Fibroblast of the aortic adventitia (primary cell): ENCODE measurements around the gene TMCO2. TPM values are rescaled to one million over a fixed set of nuclear protein-coding genes. Genes with fewer than 3 reads are reported as not detected.

Experiments used
- DNase-seq: peaks from one replicate; pipeline ENCODE4 v3.0.0-alpha.2; 2010; ENCODE audit warnings: low read depth
- H3K4me3 ChIP-seq: 2 replicates; pipeline ENCODE4 v1.5.1; 2011; ENCODE audit warnings: low read depth, mild to moderate bottlenecking, control low read depth, low read length, moderate library complexity
- CTCF ChIP-seq: IDR thresholded peaks from 2 replicates; pipeline ENCODE4 v1.5.1; 2011; ENCODE audit warnings: mild to moderate bottlenecking, low read length, control low read depth, inconsistent platforms; ENCODE audit not compliant: insufficient read depth
- total RNA-seq: library from RNA; depleted of rRNA; stranded (reverse); fragments of >200 nt; gene quantifications from 2 replicates; pipeline ENCODE4 v1.2.3, GENCODE V29; 2012; ENCODE audit warnings: low replicate concordance

TMCO2 gene
- total RNA-seq, 1 donor: not detected

DNA sequence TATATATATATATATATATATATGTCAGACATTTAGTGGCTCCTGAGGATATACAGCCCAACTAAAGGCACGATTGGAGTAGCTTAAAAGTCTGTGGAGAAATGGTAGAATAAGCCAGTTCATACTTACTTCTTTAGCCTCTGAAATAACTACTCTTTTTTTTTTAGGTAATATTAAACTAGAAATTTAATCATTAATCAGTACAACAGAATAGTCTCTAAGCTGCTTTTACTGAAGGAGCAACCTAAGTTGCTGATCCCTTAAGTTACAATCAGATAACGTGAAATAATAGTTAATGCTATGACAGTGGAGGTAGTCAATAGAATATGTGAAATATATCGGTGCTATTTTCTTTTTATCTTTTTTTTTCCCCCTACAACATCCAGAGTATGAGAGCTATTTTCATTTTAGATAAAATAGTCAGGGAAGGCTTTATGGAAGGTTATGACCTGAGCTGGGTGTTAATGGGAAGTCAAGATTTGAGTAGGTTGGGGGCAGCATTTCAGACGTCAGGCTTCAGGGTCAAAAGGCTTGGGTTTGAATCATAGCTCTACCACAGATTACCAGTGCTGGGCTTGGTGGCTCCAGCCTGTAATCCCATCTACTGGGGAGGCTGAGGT is 25.9 kb downstream of the TMCO2 start:
- DNase-seq: no peak
- TF ChIP-seq CTCF: no peak
- H3K4me3 ChIP-seq: no peak overlapping the region

- no peak for TF ChIP-seq CTCF
- no peak for DNase-seq
- H3K4me3 ChIP-seq: no peak overlapping the region
Observed at GRCh38 chr1:40274331-40274730, 26.6 kb downstream of the TMCO2 start.

DNA sequence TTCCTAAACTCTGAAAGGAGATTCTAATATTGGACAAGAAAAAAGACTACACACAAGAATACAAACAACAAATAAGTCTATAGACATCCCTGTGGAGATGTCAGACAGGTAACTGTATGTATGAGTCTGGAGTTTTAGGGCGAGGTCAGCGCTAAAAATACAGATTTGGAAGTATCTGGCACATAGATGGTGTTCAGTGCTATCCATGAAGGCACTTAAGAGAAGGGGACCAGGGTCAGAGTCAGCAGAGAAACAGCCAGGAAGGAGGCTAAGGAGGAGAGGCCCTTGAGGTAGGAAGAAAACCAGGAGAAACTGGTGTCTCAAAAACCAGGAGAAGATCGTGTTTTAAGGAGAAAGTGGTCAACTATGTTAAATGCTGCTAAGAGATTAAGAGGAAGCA is 28.4 kb downstream of the TMCO2 start:
- TF ChIP-seq CTCF: no peak
- DNase-seq: no peak
- H3K4me3 ChIP-seq: no peak overlapping the region

GRCh38 chr1:40281853-40282252 is 34.1 kb downstream of the TMCO2 start:
- no peak for DNase-seq
- no peak for TF ChIP-seq CTCF
- no peak overlapping the region for H3K4me3 ChIP-seq

GRCh38 chr1:40291293-40291692 is 43.6 kb downstream of the TMCO2 start:
- no peak for TF ChIP-seq CTCF
- no peak overlapping the region for H3K4me3 ChIP-seq
- DNase-seq: no peak

GRCh38 chr1:40299366-40300248 is 51.9 kb downstream of the TMCO2 start:
- TF ChIP-seq CTCF: no peak
- H3K4me3 ChIP-seq: no peak overlapping the region
- DNase-seq: peak; percentile 23
